Measurements from ENCODE around the gene SEMA6B. TPM values are rescaled to one million over a fixed set of nuclear protein-coding genes. Genes with fewer than 3 reads are reported as not detected.

SEMA6B gene
- total and polyA plus RNA-seq, 2 of the 4 experiments (the other 2 are of a cell fraction), result 0.18 to 0.72 TPM

GRCh38 chr19:4557144-4557970 lies 2.1 kb downstream of the SEMA6B start:
- H2AK5ac ChIP-seq (ENCODE audit: low read depth, low read length), result peak overlapping the region; percentile 50; the same call in 1 of the 2 replicates
- BruUV-seq (replicated peaks), result no TSS peak
- H3K9me1 ChIP-seq (ENCODE audit: insufficient read depth, low read length), result no peaks in the 10 kb centered on the region
- H4K91ac ChIP-seq (ENCODE audit: insufficient read depth, low read depth, low read length), result no peak overlapping the region
- H3K23ac ChIP-seq (ENCODE audit: low read depth, low read length), result no peak overlapping the region
- no peaks in the 10 kb centered on the region for H3K4me1 ChIP-seq (ENCODE audit: control insufficient read depth, insufficient read depth, low read length)
- H4K8ac ChIP-seq (ENCODE audit: low read depth in 2 of 2, low read length in 2 of 2), result no peak overlapping the region
- H4K5ac ChIP-seq (ENCODE audit: low read depth, low read length), result no peak overlapping the region
- dilution Hi-C loops (cut with HindIII; ENCODE audit: low sequenced_read_pairs, unreplicated experiment) (no loop called here), in situ Hi-C loops (cut with MboI; ENCODE audit: low sequenced_read_pairs) (no loop called here), intact Hi-C loops (cut with micrococcal nuclease) (no loop called here)
- H3K18ac ChIP-seq (ENCODE audit: low read depth, low read length), result no peak overlapping the region
- peak overlapping the region; percentile 32 for H2AFZ ChIP-seq (replicated peaks; ENCODE audit: low read length, poor library complexity)
- H3K4me3 ChIP-seq (ENCODE audit: insufficient read depth, low read depth, low read length), result no peak overlapping the region
- WGBS, 2 experiments (ENCODE audit: extremely low coverage in 2 of 2, insufficient read length in 1 of 2), result 85% methylated on average over 19 of the region's 33 CpGs; no CpG with 5 or more reads in 1 of the 2 experiments
- H3K79me1 ChIP-seq (ENCODE audit: low read depth in 1 of 2, low read length in 2 of 2), result no peaks in the 10 kb centered on the region
- DNase-seq (no peak), ATAC-seq (ENCODE audit: low read depth) (no peak)
- no peaks in the 10 kb centered on the region; the same call in 1 of the 2 replicates for H3K27me3 ChIP-seq (ENCODE audit: control insufficient read depth, insufficient read depth, low read length)
- no peaks in the 10 kb centered on the region for H3K9me3 ChIP-seq (ENCODE audit: control insufficient read depth, insufficient read depth, low read length)
- peak overlapping the region; percentile 42 for H2AK9ac ChIP-seq (replicated peaks; ENCODE audit: low read depth, low read length, poor library complexity)
- no peak overlapping the region for H2BK120ac ChIP-seq (ENCODE audit: low read depth, low read length)
- no peaks in the 10 kb centered on the region for H4K20me1 ChIP-seq (ENCODE audit: insufficient read depth, low read length)
- no peak overlapping the region for H2BK15ac ChIP-seq (ENCODE audit: low read depth, low read length)
- ChIA-PET POLR2A (ENCODE audit: unreplicated experiment) (no interaction called here), CTCF (no interaction called here)
- H3K4me2 ChIP-seq (ENCODE audit: low read depth, low read length), result no peak overlapping the region
- H3K36me3 ChIP-seq (ENCODE audit: control insufficient read depth, insufficient read depth, low read length), result no peaks in the 10 kb centered on the region
- H3K14ac ChIP-seq (replicated peaks; ENCODE audit: low read depth, low read length), result no peak overlapping the region
- H2BK20ac ChIP-seq (ENCODE audit: low read depth, low read length), result no peak overlapping the region
- H3K56ac ChIP-seq (ENCODE audit: extremely low read depth, insufficient read depth, low read length), result no peak overlapping the region
- no peak overlapping the region for H2BK5ac ChIP-seq (ENCODE audit: low read depth, low read length, poor library complexity, severe bottlenecking)
- H3K4ac ChIP-seq (ENCODE audit: low read depth, low read length), result no peak overlapping the region
- H3K9ac ChIP-seq (ENCODE audit: low read depth, low read length), result no peak overlapping the region
- TF ChIP-seq SMC3 (IDR thresholded peaks at IDR 0.05; ENCODE audit: low read depth, low read length), result no peak
- TF ChIP-seq POLR2A (IDR thresholded peaks at IDR 0.05; ENCODE audit: low read depth, low read length), result no peak
- TF ChIP-seq RFX5 (IDR thresholded peaks at IDR 0.05; ENCODE audit: low read depth, low read length), result no peak
- no peak for TF ChIP-seq RCOR1 (IDR thresholded peaks at IDR 0.05; ENCODE audit: insufficient replicate concordance, low read length)
- TF ChIP-seq MXI1 (IDR thresholded peaks at IDR 0.05; ENCODE audit: borderline replicate concordance, low read depth, low read length), result no peak
- no peak for TF ChIP-seq NFE2L2 (IDR thresholded peaks at IDR 0.05; ENCODE audit: low read depth, low read length)
- no peak overlapping the region for H3K27ac ChIP-seq (ENCODE audit: insufficient read depth, low read length)
